ENCODE data around the gene SUN1. TPM values are rescaled to one million over a fixed set of nuclear protein-coding genes. Genes with fewer than 3 reads are reported as not detected.

SUN1 gene
- total RNA-seq, 1 donor from 2014 or later = 111 TPM

DNA sequence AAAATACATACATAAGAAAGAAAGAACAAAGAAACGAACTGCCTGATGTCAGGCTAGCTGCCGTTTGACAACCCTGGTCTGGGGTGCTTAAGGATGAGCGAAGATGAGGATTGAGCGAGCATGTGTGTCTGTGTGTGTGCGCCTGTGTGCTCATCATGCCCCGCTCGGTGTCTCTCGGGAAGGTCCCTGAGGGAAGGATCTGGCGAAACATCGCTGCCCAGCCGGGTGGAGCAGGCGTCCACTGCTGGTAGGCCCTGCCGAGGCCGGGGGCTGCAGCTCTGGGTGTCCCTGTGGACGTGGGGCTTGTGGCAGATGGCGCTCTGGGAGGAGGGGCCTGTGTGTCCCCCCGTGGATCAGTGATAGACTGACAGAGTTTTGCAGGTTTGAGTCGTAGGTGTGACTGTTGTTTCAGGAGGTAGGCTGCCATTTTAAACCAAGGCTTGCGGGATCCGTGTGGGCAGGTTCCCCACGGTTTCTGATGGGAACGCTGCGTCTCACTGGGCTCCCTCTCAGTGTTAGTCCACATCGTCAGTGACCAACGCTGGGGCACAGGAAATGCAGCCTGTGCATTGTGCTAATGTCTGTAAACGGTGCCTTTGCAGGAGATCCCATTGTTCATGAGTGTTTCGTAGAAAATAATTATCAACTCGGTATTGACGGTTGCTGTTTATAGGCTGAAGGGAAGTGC, 5.9 kb upstream of the SUN1 start:
- intact Hi-C loops (cut with DNase I) = no loop called here
- DNase-seq (no peak), ATAC-seq (no peak)
- TF ChIP-seq, protein P1, sequence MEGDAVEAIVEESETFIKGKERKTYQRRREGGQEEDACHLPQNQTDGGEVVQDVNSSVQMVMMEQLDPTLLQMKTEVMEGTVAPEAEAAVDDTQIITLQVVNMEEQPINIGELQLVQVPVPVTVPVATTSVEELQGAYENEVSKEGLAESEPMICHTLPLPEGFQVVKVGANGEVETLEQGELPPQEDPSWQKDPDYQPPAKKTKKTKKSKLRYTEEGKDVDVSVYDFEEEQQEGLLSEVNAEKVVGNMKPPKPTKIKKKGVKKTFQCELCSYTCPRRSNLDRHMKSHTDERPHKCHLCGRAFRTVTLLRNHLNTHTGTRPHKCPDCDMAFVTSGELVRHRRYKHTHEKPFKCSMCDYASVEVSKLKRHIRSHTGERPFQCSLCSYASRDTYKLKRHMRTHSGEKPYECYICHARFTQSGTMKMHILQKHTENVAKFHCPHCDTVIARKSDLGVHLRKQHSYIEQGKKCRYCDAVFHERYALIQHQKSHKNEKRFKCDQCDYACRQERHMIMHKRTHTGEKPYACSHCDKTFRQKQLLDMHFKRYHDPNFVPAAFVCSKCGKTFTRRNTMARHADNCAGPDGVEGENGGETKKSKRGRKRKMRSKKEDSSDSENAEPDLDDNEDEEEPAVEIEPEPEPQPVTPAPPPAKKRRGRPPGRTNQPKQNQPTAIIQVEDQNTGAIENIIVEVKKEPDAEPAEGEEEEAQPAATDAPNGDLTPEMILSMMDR (IDR thresholded peaks at IDR 0.05) = no peak
- Histone ChIP-seq H3K9me3 (no peaks in the 10 kb centered on the region), H3K4me1 (peaks cover 75% of the 10 kb centered on the region), H3K36me3 (no peaks in the 10 kb centered on the region), H3K27me3 (ENCODE audit: low read depth) (no peaks in the 10 kb centered on the region), H3K27ac (peak overlapping the region; percentile 55), H3K4me3 (no peak overlapping the region)

DNA sequence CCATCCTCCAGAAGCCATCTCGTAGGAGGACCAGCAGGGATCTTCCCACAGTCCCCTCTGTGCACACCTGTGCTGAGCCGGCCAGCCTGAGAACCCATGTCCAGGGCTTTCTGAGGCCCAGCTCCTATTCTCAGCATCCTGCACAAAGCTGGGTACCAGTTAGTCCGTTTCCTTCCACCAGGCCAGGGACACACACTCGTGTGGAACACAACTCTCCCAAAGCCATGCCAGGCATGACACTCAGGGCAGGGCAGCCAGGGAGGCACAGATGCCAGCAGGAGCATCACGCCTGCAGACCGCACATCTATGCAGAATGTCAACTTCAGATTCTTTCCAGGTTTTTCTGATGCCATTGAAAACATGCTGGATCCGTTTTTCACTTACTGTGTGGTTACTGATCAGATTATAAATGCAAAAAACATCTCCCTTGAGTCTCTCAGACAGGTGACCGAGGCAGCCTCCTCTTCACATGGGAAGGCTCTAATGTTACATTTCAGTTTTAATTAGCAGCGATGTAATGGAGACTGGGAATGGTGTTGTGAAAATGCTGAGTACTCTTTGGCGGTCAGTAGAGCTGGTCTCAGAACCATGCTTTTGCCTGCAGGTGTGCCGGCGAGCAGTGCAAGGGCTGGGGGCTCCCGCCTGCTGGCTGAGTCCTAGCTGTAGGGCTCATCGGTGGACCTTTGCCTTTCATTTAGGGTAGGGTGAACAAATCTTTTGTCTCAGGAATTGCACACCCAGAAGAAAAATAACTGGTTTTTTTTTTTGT, 3.3 kb upstream of the SUN1 start:
- TF ChIP-seq, protein P1 (IDR thresholded peaks at IDR 0.05) = no peak
- Histone ChIP-seq H3K27me3 (ENCODE audit: low read depth) (no peaks in the 10 kb centered on the region), H3K4me3 (no peak overlapping the region), H3K27ac (no peak overlapping the region), H3K4me1 (peaks cover 73% of the 10 kb centered on the region), H3K9me3 (no peaks in the 10 kb centered on the region), H3K36me3 (peaks cover 9% of the 10 kb centered on the region)
- ATAC-seq (no peak), DNase-seq (no peak)
- intact Hi-C loops (cut with DNase I) = no loop called here

DNA sequence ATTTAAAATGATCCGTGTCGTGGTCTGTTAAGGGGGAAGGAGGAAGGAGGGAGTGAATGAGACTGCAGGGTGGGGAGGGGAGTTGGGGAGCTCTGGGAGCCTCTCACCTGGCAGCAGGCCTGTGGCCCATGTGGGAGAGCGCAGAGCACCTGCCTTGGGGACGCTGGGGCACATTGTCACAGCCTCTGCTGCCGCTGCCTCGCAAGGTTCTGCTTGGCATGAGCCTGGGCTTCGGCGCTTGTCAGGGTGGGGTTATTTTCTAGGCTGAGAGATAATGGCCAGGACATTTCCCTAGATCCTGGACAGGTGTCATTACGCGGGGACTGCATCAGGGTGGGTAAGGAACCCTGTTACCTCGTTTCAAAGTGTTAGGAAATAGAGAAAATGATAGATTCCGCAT, 2.2 kb upstream of the SUN1 start:
- Histone ChIP-seq H3K4me1 (peaks cover 62% of the 10 kb centered on the region), H3K36me3 (peaks cover 9% of the 10 kb centered on the region), H3K4me3 (no peak overlapping the region), H3K27ac (peak overlapping the region; percentile 86), H3K9me3 (no peaks in the 10 kb centered on the region), H3K27me3 (ENCODE audit: low read depth) (no peaks in the 10 kb centered on the region)
- TF ChIP-seq, protein P1 (IDR thresholded peaks at IDR 0.05) = no peak
- intact Hi-C loops (cut with DNase I) = no loop called here
- DNase-seq (no peak), ATAC-seq (no peak)

DNA sequence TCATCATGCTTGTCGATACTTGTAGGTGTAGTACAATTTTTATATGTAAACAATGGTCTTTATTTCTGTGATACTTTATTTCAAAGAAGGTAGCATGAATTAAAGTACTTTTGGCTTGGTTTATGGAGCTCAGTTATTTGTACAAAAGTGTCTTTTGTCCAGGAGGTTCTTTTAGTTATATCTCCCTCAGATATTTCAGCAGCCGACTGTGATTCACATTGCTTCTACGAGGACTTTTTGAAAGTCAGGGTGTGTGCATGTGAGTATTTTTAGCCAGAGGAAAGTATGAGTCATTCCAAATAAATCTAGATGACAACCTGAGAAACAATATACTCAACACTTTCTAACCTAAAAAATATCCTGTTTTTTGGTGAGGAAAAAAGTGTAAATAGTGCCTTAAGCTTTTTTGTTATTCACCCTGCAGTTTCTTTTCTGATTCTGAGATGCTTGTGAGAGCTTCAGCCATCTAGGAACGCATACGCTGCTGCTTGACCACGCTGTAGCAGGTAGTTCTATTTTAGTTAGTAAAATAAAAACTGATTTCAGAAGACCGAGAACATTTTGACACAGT, 595 bp upstream of the SUN1 start:
- peak overlapping the region; percentile 7 for H3K4me3 ChIP-seq
- peaks cover 9% of the 10 kb centered on the region for H3K36me3 ChIP-seq
- TF ChIP-seq, protein P1 (IDR thresholded peaks at IDR 0.05) = no peak
- H3K27ac ChIP-seq = peak overlapping the region; percentile 86
- ATAC-seq (peak; percentile 80 to 90), DNase-seq (no peak)
- intact Hi-C loops (cut with DNase I) = no loop called here
- no peaks in the 10 kb centered on the region for H3K9me3 ChIP-seq
- peaks cover 61% of the 10 kb centered on the region for H3K4me1 ChIP-seq
- H3K27me3 ChIP-seq (ENCODE audit: low read depth) = no peaks in the 10 kb centered on the region

DNA sequence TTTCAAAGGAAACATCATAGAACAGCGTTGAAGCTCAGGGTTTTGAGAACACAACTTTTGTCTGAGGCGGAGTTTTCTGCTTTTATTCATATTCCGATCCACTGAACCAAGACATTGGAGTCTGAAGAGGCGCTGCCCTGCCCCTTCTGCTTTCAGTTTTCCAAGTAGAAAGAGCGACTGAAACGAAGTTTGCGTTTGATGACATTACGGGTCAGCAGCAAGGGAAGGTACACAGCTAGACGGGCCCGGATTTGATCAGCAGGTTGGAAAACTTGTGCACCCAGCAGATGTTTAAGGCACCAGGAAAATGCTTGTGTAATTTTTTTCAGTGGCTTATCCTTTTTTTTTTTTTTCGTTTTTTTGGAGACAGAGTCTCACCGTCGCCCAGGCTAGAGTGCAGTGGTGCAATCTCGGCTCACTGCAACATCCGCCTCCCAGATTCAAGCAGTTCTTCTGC, 720 bp downstream of the SUN1 start:
- Histone ChIP-seq H3K27ac (peak overlapping the region; percentile 86), H3K4me1 (peaks cover 59% of the 10 kb centered on the region), H3K9me3 (no peaks in the 10 kb centered on the region), H3K27me3 (ENCODE audit: low read depth) (no peaks in the 10 kb centered on the region), H3K36me3 (peaks cover 12% of the 10 kb centered on the region), H3K4me3 (no peak overlapping the region)
- intact Hi-C loops (cut with DNase I) = no loop called here
- DNase-seq = no peak
- TF ChIP-seq, protein P1 (IDR thresholded peaks at IDR 0.05) = no peak
- no peak for ATAC-seq
